H1 (cell line): ENCODE measurements around the gene C1QL1. TPM values are rescaled to one million over a fixed set of nuclear protein-coding genes. Genes with fewer than 3 reads are reported as not detected.

Experiments used
- USF2 ChIP-seq: IDR thresholded peaks from 2 replicates; pipeline ENCODE4 v1.6.1; 2011; ENCODE audit warnings: low read length, improper control_type of control experiment
- polyA plus RNA-seq, 7 experiments: library from polyadenylated mRNA; depleted of rRNA in 3 of 7; stranded (reverse) in 5 of 7; unstranded in 2 of 7; fragments of >200 nt in 5 of 7; fragments of 200-250 nt in 2 of 7; gene quantifications; 1 replicate in 5 of 7; 2 replicates in 1 of 7; 4 replicates in 1 of 7; pipeline versions ENCODE4 v1.2.1 to v1.2.3, GENCODE V29; 2011 to 2013; ENCODE audit warnings: missing spikeins in 2 of 7, mixed read lengths in 2 of 7
- total RNA-seq: library from RNA; stranded (reverse); fragmentation: NEBNext Ultra II Directional; extraction: Animal tissue kit (Norgen Biotek cat#: 25700); gene quantifications from 2 replicates; pipeline ENCODE4 v1.2.1, GENCODE V29; 2021

C1QL1 gene
- total and polyA plus RNA-seq, 2 of the 8 experiments (the other 6 are each of a cell fraction or from before 2014, with no cell fraction given) = 7.6 to 10.5 TPM

- no peak for TF ChIP-seq USF2
Observed at GRCh38 chr17:44915321-44915726, 52.8 kb downstream of the C1QL1 start, which contains the start of gene GFAP (continued).
